ENCODE data around the gene ADGRB3.

DNA sequence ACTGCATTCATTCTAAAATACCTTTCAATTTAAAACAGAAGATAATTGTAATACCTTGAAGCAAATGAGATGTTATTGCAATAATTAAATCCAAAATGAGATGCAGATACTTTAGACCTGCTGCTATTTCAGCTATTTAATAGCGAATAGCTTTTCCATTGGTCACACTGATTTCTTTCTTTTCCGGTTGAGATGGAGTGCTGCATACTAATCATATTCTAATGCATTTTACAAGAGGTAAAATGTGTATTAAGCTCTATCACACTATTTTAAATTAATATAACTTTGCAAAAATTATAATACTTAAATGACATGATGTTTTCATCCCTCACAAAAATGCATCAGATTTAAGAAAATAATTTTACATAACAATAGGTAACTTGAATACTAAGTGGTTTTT, 74.0 kb downstream of the ADGRB3 start:
- TF ChIP-seq EZH2 (IDR thresholded peaks at IDR 0.05; ENCODE audit: borderline replicate concordance, control insufficient read depth, low read depth, low read length) (no peak), CBX5 (IDR thresholded peaks at IDR 0.05; ENCODE audit: low read depth) (no peak), BMI1 (IDR thresholded peaks at IDR 0.05; ENCODE audit: borderline replicate concordance) (no peak), REST (IDR thresholded peaks at IDR 0.05; ENCODE audit: low read depth, low read length) (no peak), BCL11A (IDR thresholded peaks at IDR 0.05; ENCODE audit: low read depth, low read length) (no peak), CTCF (IDR thresholded peaks at IDR 0.05 in 2 of 3, conservative IDR thresholded peaks at IDR 0.05 in 1 of 3; ENCODE audit: control insufficient read depth in 2 of 3, extremely low read depth in 1 of 3, insufficient read depth in 1 of 3, low read depth in 3 of 3, low read length in 3 of 3) (no peak), NR2C2 (IDR thresholded peaks at IDR 0.05; ENCODE audit: borderline replicate concordance, control insufficient read depth, insufficient read length, low read depth) (no peak), ATF3 (IDR thresholded peaks at IDR 0.05; ENCODE audit: borderline replicate concordance, extremely low read depth, low read depth, low read length) (no peak), NBN (IDR thresholded peaks at IDR 0.05) (no peak)
- TF ChIP-seq, protein P1, sequence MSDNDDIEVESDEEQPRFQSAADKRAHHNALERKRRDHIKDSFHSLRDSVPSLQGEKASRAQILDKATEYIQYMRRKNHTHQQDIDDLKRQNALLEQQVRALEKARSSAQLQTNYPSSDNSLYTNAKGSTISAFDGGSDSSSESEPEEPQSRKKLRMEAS (IDR thresholded peaks at IDR 0.05; ENCODE audit: low read depth, low read length) = no peak
